GM18511 (cell line): Measurements from ENCODE around the gene BCAR1.
"Not testable (repeated sequence)": the region's sequence is repeated elsewhere in the genome, so short reads cannot be mapped to it uniquely, and the experiment has no call there.

ENCODE experiments used
- ATAC-seq: cut with Tn5 transposase; IDR thresholded peaks from one replicate; pipeline ENCODE4 v1.9.1; 2021; ENCODE audit warnings: mild to moderate bottlenecking, moderate library complexity; ENCODE audit not compliant: unreplicated experiment

Gene BCAR1

DNA sequence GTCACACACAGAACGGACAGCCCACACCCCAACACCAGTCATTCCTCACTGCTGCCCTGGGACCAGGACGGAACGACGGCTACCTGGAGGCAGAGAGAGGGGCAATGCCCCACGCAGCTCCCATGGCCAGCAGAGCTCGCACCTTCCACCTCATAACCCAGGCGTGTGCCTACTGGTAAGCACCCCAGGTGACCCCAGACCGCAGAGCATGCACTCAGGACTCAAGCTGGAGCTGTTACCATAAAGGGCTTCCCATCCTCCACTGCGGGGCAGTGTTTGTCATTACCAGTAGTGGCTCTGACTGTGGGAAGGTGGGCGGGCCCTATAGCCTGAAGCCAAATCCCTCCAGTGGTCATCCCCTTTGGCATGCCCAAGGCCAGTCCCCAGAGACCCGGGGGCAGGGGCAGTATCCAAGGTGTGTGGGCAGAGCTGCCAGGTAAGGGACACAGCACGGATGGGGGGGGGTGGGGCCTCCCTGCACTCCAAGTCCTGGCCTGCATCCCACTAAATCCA lies 4.7 kb upstream of the BCAR1 start:
- no peak for ATAC-seq

DNA sequence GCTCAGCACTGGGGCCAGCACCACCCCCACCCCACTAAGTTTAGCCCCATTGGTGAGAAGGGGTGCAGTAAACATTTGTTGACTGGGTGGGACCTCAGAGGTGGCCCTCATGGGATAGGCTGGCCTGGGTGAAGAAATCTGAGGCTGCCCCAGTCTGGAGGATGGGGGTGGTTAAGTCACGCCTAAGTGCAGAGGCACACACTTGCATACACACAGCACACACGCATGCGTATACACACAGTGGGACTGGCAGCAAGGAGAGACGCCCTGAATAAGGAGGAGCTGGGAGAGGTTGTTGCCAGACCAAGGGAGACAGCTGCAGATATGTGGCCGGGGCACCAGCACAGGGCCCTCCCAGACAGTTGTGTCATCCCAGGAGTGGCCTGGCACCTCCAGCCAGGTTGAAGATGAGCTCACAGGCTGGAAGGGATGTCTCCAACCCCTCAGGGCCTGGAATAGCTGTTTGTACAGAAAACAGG lies 3.0 kb upstream of the BCAR1 start:
- ATAC-seq, result no peak

DNA sequence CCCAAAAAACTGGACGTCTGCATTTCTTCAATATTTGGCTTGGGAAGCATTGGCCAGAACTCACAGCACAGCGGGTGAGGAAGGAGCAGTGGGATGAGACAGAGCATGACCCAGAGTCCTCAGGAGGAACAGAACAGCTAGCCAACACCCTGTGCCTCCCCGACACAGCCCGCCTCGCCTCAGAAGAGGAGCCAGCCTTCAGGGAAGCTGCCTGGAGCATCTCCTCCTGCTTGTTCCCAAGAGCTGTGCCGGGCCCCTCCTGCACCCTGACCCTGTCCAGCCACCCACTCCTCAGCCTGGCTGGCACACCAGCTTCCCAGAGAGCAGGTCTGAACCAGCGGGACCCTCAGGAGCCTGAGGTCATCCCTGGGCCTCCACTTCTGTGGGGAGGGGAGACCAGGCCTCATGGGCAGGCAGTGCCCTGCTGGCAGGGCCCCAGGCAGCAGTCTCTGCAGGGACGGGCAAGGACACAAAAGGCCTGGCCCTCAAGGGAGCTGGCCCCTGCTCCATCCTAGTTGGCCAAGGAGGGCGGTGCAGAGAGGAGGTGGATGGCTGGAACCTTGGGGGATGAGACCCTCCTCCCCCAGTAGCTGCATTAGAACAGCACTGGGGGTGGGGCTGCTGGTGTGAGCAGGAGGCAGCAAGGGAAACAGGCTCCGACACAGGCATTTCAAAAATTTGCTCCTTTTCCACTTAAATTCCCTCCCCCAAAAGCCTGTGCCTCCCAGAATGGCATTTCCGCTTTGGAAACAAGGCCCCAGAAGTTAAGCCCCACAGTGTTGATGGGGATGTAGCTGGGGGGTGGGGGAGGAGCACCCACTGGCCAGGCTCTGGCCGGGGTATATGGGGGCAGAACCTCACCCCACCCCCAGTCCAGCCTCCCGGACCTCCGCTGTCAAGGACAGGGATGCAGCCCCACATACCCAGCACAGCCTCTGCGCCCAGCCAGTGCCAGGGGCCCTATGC lies 1.8 kb upstream of the BCAR1 start:
- no peak for ATAC-seq

DNA sequence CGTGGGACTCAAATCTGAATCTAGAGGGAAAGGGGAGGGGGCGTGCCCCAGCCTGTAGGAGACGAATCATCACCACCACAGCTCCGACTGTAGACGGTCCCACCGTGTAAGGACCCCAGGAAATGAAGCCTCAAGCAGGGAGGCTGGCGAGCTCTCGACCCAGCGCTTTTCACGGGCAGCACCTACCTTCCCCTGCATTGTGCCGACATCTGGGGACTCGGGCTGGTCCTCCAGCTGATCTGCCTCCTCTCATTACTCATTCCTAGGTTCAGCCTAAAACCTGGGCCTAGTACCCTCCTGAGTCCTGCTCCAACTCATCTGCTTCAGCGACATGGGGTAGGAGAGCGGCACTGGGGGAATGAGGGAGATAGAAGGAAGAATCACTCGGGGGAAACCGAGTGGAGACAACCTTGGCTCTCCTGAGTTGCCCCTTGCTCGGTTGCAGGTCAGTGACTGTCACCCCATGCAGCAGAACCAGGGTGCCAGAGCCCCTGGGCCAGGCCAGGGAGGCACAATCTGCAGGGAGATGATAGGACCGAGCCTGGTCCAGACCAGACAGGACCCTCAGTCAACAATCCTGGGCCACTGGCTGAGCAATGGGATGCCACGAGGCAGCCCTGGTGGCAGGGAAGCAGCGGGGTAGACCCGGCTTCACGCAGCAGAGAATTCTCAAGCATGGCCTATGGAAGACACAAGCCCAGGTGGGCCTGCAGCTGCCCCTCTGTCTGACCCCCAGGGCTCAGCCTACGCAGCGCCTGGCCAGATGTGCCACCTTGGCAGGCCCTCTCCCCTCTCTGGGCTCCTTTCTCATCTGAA lies 833 bp upstream of the BCAR1 start:
- ATAC-seq, result no peak

DNA sequence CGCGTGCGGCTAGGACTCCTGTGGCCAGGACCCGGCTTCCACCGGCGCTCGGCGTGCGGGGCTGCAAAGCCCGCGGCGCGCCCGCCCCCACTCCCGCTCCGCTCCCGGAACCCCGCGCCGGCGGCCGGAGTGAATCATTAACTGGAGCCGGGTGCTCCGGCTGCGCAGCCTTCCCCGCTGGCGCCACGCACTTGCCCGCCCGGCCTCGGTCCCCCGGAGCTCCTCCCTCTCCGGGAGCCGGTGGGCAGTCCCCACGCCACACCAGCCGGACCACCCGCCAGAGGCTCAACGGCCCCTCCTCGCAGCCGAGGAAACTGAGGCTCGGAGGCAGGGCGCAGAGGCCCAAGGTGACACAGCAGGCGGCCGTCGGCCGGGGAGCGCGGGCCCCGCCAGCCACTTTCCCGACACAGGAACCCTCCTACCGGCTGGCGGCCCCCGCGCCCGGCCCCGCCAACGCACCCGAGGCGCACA lies 580 bp downstream of the BCAR1 start:
- peak; percentile 52 for ATAC-seq

DNA sequence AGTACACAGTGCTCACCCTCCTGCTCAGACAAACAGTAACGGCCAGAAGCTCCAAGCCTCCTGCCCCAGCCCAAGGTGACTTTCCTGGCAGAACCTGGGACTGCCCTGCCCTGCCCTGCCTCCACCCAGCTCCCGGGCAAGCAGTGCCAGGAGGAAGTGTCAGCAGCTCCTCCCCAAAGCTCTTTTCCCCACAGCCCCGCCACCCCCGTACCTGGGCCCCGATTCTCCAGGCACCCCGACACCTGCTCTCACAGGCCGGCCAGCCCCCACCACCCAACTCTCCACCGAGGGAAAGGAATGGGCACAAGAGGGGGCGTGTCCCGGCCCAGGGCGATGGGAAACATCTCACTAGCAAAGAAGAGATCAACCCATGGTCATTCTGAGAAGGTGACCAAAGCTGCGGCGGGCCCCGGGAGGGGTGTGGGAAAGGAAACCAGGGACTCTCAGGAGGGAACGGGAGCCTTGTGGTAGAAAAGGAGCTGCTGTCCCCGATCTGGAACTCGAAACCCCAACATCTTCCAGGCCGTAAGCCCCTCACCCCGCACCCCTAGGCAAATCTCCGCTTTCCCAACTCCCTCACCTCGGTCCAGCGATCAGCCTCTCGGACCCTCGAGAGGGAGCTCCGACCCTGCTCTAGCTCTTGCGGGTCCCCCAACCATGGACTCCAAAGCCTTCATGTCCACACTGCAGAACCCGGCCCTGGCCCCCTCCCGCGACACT lies 1.2 kb downstream of the BCAR1 start:
- no peak for ATAC-seq

DNA sequence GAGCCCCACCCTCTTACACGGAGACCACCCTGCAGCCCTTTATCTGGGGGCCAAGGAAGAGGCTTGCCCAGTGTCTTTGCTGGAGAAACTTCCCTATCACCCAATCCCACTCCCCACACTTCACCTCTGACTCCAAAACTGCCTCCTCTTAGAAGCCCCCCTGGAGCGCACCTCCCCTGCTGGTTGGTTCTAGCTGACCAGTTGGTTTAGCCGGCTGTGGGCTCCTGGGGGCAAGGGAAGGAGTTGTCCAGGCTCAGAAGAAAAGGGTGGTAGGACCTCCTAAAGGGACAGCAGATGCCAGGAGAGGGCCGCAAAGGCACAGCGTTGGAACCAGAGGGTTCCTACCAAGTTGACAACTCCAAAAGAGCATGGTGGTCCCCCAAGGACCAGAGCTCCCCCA lies 2.0 kb downstream of the BCAR1 start:
- no peak for ATAC-seq

DNA sequence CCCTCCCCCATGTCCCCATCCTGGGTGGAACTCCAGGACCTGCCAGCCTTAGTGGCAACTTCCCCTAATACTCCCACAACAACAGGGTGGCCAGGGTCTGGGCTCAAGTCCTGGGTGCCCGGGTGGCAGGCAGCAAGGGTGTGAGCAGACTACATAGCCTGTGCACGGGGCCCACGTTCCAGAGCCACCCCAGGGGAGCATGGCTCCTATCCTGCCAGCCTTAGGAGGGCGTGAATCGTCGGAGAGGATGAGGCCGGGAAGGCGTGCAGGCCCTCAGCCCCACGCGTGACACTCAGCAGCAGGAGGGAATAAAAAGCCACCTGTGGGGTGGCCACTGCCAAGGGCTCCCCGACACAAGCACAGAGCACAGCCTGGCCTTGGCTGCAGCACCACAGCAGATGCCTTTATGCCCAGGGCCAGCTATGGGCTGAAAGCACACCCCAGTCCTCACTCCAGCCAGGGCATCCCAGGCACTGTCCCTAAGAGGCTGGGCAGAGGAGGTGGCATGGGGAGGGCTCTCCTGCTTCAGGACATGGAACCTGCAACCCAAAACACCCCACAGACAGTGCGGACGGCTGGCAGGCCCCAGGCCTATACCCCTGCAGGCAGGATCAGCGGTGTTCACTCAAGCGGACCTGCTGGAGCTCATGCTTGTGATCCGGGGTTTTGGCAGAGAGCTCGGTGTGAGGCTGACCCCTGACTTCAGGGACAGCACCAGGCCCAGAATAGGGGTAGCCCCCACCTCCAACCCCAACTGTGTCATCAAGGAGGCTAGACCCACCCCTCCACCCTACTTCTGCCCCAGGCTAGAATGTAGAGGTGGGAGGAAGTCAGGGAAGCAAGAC lies 2.7 kb downstream of the BCAR1 start:
- no peak for ATAC-seq

DNA sequence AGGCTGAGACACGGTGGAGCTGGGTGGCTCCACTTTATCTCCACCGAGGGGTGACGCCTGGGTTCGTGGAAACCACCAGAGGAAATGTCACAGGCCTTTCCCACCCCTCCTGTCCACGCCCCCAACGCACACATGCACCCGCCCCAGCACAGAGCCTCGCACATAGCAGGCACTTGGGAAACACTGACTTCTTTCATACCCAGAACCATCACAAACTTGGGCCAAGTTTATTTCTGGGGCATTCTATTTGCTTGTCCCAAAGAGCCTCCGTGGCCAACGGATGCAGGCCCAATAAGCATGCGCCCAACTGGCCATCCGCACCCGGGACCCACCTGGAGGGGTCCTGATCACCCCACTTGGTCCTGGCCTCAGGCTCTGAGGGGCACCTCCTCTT lies 3.3 kb downstream of the BCAR1 start:
- ATAC-seq, result no peak

DNA sequence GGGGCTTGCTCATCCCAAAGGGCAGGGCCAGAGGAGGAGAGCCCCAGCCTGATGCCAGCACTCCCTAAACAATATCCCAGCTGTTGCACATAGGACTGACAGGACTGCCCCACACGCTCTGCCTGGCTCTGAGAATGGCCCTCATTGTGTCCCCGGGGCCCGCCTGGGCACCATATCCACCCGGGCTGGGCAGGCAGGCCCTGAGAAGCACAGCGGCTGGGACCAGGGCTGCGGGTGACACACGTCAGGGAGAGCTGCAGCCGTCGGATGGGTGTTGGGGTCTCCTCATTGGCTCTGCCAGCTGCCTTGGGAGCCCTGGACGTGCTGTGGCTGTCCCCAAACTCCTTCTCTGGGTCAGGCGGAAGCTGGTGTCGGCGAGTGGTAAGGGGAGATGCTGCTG lies 4.2 kb downstream of the BCAR1 start:
- no peak for ATAC-seq

DNA sequence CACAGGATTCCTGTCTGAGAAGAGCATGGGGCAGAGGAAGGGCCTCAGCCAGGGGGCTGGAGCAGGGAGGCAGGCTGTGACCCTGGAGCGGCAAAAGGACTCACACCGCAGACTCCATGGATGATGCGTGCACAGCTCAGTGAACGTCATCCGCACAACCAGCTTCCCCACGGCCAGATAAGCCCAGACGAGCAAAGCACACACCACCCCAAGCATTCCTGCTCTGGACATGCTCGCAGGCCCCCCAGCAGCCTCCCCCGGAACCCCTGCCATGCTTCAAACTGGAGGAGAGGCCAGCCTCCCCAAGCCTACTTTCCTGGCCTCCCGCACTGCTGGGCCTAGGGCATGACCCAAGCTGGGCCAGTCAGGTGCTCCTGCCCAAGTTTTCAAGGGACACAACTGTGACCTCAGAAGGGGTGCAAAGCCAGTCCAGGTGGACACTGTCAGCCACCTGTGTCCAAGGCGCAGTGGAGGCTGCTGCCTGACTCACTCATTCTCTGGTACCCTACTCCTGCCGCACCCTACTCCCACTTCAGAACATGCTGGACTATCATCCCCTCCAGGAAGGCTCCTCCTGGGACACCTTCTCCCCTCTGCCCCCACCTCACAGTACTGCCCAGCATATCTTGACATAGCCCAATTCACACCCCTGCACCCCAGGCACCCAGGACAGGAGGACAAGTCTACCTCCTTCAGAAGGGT lies 4.8 kb downstream of the BCAR1 start:
- ATAC-seq, result no peak

DNA sequence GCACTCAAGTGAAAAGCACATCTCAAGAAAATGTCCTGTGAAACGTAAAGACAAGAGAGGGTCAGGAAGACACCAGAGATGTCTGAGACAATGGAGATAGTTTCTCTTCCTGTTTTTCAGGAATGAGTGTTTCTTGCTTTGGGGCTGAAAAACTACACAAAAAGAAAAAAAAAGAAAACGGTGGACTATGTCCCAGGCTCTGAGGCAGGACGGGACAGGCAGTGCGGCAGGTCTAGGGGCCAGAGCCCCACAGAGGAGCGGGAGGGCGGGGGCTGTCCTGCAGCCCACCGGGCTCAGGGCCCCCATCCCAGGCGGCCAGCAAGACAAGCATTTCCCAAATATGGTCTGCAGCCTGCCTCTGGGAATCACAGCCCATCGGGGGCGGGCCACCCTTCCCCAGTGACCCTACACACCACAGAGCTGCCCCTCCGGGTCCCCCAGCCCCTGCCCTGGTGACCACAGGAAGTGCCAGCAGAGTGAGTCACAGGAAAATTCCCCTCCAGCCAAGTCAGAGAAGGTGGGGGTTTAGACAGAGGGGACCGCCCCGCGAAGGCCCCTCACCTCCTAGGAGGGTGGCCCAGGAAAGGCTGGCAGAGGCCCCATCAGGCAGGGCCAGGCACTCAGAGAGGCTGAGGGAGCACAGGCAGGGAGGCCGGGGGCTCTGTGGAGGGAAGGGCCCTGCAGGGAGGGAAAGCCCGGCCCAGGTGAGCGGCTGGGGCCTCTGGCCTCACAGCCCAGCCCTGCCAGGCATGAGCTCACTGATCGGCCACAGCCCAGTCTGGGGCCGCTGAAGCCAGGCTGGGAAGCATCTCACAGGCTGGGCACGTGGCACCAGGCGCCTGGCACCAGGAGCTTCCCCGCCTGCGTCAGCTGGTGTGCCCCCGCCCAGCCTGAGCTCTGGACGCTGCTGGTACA lies 6.3 kb downstream of the BCAR1 start:
- ATAC-seq, result peak; percentile 49

DNA sequence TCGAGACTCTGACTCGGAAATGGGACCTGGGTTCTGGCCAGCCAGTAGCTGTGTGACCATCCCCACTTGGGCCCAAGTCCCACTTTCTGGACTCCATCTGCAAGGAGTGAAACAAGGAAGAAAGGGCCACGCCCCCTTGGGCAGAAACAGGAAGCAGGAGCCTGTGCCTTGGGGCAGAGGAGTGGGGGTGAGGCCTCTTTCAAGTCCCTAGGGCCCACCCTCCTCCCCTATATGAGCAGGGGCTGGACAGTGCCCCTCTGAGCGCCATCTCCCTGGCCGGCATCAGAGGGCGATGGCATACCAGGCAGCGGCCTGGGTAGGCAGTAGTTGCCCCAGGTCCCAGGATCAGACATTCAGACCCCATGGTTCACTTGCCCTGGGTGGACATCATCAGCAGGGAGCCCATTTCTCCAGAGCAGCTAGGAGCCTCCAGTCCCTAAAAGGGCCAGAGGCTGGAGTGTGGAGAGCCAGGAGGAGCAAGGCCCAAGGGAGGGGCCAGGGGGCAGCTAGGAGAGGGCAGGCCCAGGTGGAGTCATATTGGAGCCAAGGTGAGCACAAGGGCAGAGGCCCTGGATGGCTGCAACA lies 7.1 kb downstream of the BCAR1 start:
- ATAC-seq, result no peak

DNA sequence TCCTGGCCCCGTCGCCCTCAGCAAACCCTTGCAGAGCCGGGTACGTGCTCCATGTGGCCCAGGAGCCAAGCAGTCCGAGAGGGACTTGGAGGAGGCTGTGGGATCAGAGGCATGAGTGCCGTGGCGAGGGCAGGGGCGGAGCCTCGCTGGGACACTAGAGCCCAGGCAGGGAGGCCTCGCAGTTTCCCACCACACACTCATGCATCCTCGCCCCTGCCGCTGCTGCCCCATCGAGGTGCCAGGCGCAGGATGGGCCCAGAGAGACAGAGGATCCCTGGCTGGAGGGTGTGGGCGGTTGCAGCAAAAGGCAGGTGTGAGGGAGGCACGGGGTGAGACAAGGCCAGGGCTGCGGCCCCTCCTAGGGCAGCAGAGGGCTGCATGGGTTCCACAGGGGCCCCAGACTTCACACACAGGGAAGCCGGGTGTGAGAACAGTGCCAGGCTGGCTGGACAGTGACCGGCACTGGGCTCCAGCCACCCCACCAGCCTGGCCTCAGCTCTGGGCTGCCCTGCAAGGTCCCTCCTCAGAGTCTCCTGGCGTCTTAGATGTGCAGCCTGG lies 7.7 kb downstream of the BCAR1 start:
- no peak for ATAC-seq

DNA sequence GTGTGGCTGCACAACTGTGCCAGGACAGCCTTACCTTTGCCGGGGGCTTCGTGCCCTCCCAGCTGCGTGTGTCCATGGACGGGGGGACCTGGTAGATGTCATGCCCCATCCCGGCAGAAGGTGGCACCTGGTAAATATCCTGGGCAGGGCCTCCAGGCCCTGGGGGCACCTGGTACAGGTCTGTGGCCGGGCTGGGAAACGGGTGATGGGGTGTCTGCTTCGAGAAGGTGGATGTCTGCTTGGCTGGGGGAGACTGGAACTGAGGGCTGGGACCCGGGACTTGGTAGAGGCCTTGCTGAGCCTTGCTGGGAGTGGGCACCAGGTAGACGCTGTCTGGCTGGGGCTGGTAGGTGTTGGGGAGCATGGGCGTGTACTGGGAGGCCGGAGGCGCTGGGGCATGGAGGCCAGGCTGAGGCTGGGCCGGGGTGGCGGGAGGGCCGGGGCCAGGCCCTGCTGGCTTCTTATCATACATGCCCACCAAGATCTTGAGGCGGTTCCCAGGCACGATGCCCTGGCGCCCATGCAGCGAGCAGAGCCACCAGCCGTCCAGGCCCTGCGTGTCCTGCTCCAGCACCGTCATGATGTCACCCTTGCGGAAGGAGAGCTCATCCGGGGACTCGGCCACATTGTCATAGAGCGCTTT lies 8.9 kb downstream of the BCAR1 start:
- ATAC-seq, result not testable (repeated sequence)

DNA sequence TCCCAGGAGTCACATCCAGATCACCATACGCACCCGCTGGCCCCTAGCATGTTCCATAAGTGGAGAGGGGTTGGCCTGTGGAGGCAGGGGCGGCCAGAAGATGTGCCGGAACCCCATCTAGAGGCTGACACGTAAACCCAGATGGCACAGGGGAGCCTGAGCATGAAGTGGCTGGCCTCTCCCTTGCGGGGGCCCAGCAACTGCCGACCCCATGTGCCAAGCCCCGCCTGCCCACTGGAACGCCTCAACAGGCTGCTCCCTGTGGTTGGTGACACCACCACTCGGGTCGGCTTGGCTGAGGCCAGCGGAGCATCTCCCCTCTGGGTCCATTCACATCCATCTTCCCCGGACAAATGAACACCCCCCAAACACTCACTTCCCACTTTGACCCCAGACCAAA lies 9.5 kb downstream of the BCAR1 start:
- no peak for ATAC-seq

DNA sequence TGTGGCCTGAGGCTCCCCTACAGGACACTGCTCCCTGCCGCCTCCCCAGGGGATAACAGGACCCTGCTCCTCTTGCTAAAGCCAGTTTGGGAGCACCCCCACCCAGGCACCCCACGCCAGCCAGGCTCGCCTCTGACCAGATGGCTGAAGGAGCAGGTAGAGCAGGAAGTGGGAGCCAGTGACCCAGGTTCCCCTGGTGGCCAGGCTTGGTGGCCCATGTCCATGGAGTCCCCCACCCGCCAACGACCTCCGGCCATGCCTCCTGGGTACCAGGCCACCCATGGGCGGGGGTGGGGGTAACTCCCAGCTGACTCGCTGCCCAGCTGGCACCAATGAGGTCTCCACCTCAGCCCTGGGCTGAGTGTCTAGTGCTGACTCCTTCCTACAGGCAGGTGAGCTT lies 10.0 kb downstream of the BCAR1 start:
- no peak for ATAC-seq
